ENCODE results near the gene ASIC1.

Gene ASIC1

DNA sequence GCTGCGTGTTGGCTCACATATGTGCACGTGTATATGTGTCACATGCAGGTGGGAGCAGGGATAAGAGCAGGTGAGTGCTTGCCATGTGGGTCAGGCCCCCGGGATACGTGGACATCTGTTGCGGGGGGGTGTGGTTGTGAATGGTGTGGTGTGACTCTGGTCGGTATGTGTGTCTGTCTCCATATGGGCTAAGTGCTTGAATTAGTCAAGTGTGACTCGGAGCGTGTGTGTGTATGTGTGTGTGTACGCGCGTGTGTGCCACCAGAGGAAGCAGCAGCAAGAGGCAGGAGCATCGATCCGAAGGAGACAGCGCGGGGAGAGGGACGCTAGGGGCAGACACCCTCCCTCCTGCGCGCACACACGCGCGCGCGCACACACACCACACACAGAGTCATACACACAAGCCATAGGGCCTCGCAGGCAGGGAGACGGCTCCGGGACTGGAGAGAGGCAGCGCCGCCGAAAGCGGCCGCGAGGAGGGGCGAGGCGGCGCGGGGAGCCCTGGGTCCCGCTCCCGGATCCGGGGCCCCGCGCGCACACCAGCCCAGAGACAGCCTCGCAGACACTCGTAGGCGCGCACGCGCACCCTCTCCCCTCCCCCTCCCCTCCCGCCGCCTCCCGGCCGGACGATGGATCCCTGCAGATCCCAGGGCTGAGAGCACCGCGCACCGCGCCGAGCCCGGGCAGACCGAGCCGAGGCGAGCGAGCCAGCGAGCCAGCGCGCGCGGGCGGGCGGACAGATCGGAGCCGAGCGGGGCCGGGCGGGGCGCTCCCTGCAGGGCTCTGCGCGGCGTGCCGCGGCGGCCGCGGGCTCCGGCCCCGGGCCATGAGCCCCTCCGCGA lies at the start of gene ASIC1:
ASIC1 (plus strand) TSS at position 597 of the 842 bp plus-strand sequence. CDS start 1,171 bp downstream, outside the sequence.
- TF ChIP-seq, protein P1, sequence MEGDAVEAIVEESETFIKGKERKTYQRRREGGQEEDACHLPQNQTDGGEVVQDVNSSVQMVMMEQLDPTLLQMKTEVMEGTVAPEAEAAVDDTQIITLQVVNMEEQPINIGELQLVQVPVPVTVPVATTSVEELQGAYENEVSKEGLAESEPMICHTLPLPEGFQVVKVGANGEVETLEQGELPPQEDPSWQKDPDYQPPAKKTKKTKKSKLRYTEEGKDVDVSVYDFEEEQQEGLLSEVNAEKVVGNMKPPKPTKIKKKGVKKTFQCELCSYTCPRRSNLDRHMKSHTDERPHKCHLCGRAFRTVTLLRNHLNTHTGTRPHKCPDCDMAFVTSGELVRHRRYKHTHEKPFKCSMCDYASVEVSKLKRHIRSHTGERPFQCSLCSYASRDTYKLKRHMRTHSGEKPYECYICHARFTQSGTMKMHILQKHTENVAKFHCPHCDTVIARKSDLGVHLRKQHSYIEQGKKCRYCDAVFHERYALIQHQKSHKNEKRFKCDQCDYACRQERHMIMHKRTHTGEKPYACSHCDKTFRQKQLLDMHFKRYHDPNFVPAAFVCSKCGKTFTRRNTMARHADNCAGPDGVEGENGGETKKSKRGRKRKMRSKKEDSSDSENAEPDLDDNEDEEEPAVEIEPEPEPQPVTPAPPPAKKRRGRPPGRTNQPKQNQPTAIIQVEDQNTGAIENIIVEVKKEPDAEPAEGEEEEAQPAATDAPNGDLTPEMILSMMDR (IDR thresholded peaks at IDR 0.05; ENCODE audit: insufficient read depth, low read depth, low read length, missing control alignments) = no peak
- DNase-seq (ENCODE audit: low read depth) = peak; percentile 73
- peak within 1 kb of the TSS; percentile 64 for H3K4me3 ChIP-seq (ENCODE audit: low read length)

DNA sequence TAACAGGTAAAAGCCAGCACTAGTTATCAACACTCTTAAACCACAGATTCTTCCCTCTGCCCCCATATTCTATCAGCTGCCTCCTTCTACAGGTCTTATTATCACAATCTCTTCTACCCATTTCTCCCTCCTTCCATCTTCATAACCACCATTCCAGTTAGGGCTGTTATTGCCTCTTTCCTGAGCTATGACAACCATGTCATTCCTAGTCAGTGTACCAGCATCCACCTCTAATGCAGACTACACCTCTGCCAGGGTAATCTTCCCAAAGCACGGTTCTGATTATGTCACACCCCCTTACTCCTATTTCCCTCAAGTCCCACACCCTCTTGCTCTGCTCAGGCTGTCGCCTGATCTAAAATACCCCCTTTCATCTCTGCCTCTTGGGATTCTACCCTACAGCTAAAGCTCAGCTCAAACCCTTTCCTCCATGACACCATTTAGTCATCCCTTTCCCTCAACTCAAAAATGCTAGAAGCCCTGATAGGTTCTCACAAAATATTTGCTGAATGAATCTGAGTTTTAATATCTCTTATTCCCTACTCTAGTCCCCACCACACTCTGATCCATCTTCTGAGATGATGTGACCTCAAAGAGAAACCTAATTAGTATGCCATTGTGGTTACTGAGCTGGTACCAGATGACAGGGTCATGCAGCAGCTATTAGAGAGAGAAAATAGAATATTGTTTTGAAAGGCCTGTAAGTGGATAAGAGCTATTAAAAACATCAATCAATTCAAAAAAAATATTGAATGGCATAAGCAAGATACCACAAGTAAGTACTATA lies 43.8 kb upstream of the ASIC1 start:
- TF ChIP-seq, protein P1 (IDR thresholded peaks at IDR 0.05; ENCODE audit: insufficient read depth, low read depth, low read length, missing control alignments) = no peak
- H3K4me3 ChIP-seq (ENCODE audit: low read length) = no peak overlapping the region
- no peak for DNase-seq (ENCODE audit: low read depth)

- no peak for DNase-seq (ENCODE audit: low read depth)
- H3K4me3 ChIP-seq (ENCODE audit: low read length) = no peak overlapping the region
- TF ChIP-seq, protein P1 (IDR thresholded peaks at IDR 0.05; ENCODE audit: insufficient read depth, low read depth, low read length, missing control alignments) = no peak
Measured at GRCh38 chr12:50014342-50014741, 43.1 kb upstream of the ASIC1 start.

GRCh38 chr12:50016501-50017475 lies 40.6 kb upstream of the ASIC1 start:
- peak; percentile 60 for DNase-seq (ENCODE audit: low read depth)
- H3K4me3 ChIP-seq (ENCODE audit: low read length) = no peak overlapping the region
- TF ChIP-seq, protein P1 (IDR thresholded peaks at IDR 0.05; ENCODE audit: insufficient read depth, low read depth, low read length, missing control alignments) = no peak

DNA sequence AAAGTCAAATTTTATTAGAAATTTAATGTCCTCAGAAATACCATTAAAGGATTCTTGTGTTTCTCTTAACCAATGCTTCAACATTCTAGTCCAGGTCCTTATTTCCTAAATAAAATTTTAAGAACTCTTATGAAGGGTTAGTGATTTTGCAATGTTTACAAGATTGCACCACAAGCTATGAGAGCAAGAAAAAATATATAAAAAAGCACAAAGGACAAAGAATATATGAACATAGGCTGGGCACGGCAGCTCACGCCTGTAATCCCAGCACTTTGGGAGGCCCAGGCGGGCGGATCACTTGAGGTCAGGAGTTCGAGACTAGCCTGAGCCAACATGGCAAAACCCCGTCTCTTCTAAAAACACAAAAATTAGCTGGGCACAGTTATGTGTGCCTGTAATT lies 39.8 kb upstream of the ASIC1 start:
- H3K4me3 ChIP-seq (ENCODE audit: low read length) = no peak overlapping the region
- DNase-seq (ENCODE audit: low read depth) = no peak
- TF ChIP-seq, protein P1 (IDR thresholded peaks at IDR 0.05; ENCODE audit: insufficient read depth, low read depth, low read length, missing control alignments) = no peak

GRCh38 chr12:50018154-50018553 lies 39.2 kb upstream of the ASIC1 start:
- TF ChIP-seq, protein P1 (IDR thresholded peaks at IDR 0.05; ENCODE audit: insufficient read depth, low read depth, low read length, missing control alignments) = no peak
- no peak for DNase-seq (ENCODE audit: low read depth)
- no peak overlapping the region for H3K4me3 ChIP-seq (ENCODE audit: low read length)

Data from epithelial cell of esophagus (primary cell).